ENCODE data around the gene USP50.

USP50 gene

GRCh38 chr15:50543556-50543955 lies 2.9 kb downstream of the USP50 start:
- no peak overlapping the region for H3K4me3 ChIP-seq (ENCODE audit: low read depth, low read length)
- TF ChIP-seq, protein P1, sequence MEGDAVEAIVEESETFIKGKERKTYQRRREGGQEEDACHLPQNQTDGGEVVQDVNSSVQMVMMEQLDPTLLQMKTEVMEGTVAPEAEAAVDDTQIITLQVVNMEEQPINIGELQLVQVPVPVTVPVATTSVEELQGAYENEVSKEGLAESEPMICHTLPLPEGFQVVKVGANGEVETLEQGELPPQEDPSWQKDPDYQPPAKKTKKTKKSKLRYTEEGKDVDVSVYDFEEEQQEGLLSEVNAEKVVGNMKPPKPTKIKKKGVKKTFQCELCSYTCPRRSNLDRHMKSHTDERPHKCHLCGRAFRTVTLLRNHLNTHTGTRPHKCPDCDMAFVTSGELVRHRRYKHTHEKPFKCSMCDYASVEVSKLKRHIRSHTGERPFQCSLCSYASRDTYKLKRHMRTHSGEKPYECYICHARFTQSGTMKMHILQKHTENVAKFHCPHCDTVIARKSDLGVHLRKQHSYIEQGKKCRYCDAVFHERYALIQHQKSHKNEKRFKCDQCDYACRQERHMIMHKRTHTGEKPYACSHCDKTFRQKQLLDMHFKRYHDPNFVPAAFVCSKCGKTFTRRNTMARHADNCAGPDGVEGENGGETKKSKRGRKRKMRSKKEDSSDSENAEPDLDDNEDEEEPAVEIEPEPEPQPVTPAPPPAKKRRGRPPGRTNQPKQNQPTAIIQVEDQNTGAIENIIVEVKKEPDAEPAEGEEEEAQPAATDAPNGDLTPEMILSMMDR (IDR thresholded peaks at IDR 0.05; ENCODE audit: low read depth, low read length, missing control alignments): no peak
- DNase-seq (ENCODE audit: low read depth): no peak

GRCh38 chr15:50542887-50543210 lies 3.6 kb downstream of the USP50 start:
- no peak overlapping the region for H3K4me3 ChIP-seq (ENCODE audit: low read depth, low read length)

GRCh38 chr15:50531766-50532165 lies 14.7 kb downstream of the USP50 start:
- H3K4me3 ChIP-seq (ENCODE audit: low read depth, low read length): no peak overlapping the region
- TF ChIP-seq, protein P1 (IDR thresholded peaks at IDR 0.05; ENCODE audit: low read depth, low read length, missing control alignments): no peak
- DNase-seq (ENCODE audit: low read depth): no peak

More at GRCh38 chr15:50542887-50543210, 3.6 kb downstream of the USP50 start:
- DNase-seq (ENCODE audit: low read depth): no peak
- TF ChIP-seq, protein P1 (IDR thresholded peaks at IDR 0.05; ENCODE audit: low read depth, low read length, missing control alignments): no peak

DNA sequence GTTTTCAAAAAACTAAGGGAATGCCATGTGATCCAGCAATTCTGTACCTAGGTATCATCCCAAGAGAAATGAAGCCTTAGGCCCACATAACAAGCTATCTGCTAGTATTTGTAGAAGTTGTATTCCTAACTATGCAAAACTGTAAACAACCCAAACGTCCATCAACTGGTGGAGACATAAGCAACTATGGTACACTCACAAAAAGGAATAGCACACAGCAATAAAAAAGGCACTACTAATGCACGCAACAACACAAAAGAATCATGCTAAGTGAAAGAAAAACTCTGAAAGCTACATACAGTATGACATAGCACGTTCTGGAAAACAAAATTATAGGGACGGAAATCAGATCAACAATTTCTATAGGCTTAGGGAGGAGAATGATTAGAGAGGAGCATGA lies 15.3 kb downstream of the USP50 start:
- no peak overlapping the region for H3K4me3 ChIP-seq (ENCODE audit: low read depth, low read length)
- DNase-seq (ENCODE audit: low read depth): no peak
- TF ChIP-seq, protein P1 (IDR thresholded peaks at IDR 0.05; ENCODE audit: low read depth, low read length, missing control alignments): no peak

DNA sequence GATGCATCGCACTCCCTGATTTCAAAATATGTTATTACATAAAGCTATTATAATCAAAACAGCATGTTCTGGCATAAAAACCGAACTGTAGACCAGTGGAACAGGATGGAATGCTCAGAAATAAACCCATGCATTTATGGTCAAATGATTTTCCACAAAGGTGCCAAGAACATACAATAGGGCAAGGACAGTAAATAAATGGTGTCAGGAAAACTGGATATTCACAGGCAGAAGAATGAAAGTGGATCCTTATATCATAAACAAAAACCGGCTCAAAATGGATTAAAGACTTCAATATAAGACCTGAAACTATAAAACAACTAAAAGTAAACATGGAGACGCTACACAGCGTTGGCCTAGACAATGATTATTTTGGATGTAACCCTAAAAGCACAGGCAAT lies 22.6 kb downstream of the USP50 start:
- TF ChIP-seq, protein P1 (IDR thresholded peaks at IDR 0.05; ENCODE audit: low read depth, low read length, missing control alignments): no peak
- DNase-seq (ENCODE audit: low read depth): no peak
- H3K4me3 ChIP-seq (ENCODE audit: low read depth, low read length): no peak overlapping the region

GRCh38 chr15:50519740-50520425 lies 26.6 kb downstream of the USP50 start:
- no peak overlapping the region for H3K4me3 ChIP-seq (ENCODE audit: low read depth, low read length)

More at GRCh38 chr15:50519740-50520425, 26.6 kb downstream of the USP50 start:
- no peak for DNase-seq (ENCODE audit: low read depth)
- TF ChIP-seq, protein P1 (IDR thresholded peaks at IDR 0.05; ENCODE audit: low read depth, low read length, missing control alignments): no peak
